H1 (cell line): ENCODE data around the gene HJURP. TPM values are rescaled to one million over a fixed set of nuclear protein-coding genes. Genes with fewer than 3 reads are reported as not detected.

Source experiments
- HDAC2 ChIP-seq, 2 experiments: fragments of 300-600 bp in 1 of 2; sonication (generic) in 1 of 2; IDR thresholded peaks; 2 replicates each; pipeline ENCODE4 v1.6.1; 2011 to 2012; ENCODE audit warnings: low read depth in 2 of 2, low read length in 2 of 2, mild to moderate bottlenecking in 2 of 2, moderate library complexity in 2 of 2, borderline replicate concordance in 1 of 2, inconsistent platforms in 1 of 2
- JUND ChIP-seq: IDR thresholded peaks from 2 replicates; pipeline ENCODE4 v1.6.1; 2011; ENCODE audit warnings: mild to moderate bottlenecking, improper control_type of control experiment, low read length
- KDM1A ChIP-seq: fragments of 200-600, 300-600 bp; sonication (generic); IDR thresholded peaks from 2 replicates; pipeline ENCODE4 v1.7.1; 2016; ENCODE audit warnings: mild to moderate bottlenecking, low read length, borderline replicate concordance
- SAP30 ChIP-seq: fragments of 300-600 bp; sonication (generic); IDR thresholded peaks from 2 replicates; pipeline ENCODE4 v1.7.1; 2012; ENCODE audit warnings: low read length, moderate library complexity, mild to moderate bottlenecking, inconsistent platforms; ENCODE audit not compliant: insufficient read depth, insufficient replicate concordance
- polyA plus RNA-seq, 7 experiments: library from polyadenylated mRNA; depleted of rRNA in 3 of 7; stranded (reverse) in 5 of 7; unstranded in 2 of 7; fragments of >200 nt in 5 of 7; fragments of 200-250 nt in 2 of 7; gene quantifications; 1 replicate in 5 of 7; 2 replicates in 1 of 7; 4 replicates in 1 of 7; pipeline versions ENCODE4 v1.2.1 to v1.2.3, GENCODE V29; 2011 to 2013; ENCODE audit warnings: missing spikeins in 2 of 7, mixed read lengths in 2 of 7
- total RNA-seq: library from RNA; stranded (reverse); fragmentation: NEBNext Ultra II Directional; extraction: Animal tissue kit (Norgen Biotek cat#: 25700); gene quantifications from 2 replicates; pipeline ENCODE4 v1.2.1, GENCODE V29; 2021
- TF ChIP-seq, protein P1 (sequence below), 3 experiments: IDR thresholded peaks; 1 replicate in 2 of 3; 2 replicates in 1 of 3; pipeline versions ENCODE4 v1.5.1 to v1.6.1; 2011; ENCODE audit warnings: low read length in 3 of 3, mild to moderate bottlenecking in 3 of 3, inconsistent platforms in 2 of 3, low read depth in 1 of 3, moderate library complexity in 1 of 3; ENCODE audit not compliant: insufficient read depth in 1 of 3; ENCODE audit errors: control extremely low read depth in 1 of 3
- TF ChIP-seq, protein P2 (sequence below): IDR thresholded peaks from 2 replicates; pipeline ENCODE4 v1.6.1; 2011; ENCODE audit warnings: low read depth, mild to moderate bottlenecking, low read length; ENCODE audit not compliant: insufficient read depth

HJURP gene
- total and polyA plus RNA-seq, 2 of the 8 experiments (the other 6 are each of a cell fraction or from before 2014, with no cell fraction given), result 49.3 to 60.5 TPM

DNA sequence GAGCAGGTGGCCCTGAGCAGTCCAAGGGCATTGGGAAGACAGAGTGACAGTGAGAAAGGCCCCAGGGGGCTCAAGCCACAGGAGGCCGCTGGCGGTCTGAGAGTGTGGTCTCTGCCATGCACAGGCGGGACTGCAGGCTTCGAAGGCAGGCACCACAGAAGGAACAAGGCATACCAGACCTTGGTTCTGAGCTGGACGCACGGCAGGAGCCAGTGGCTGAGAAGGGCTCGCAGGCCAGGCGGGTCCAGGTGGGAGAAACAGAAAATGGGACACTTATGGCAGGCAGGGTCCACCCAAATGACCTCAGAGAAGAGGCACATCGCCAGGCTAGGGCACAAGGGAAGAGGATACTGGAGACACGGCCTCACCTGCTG lies 14.9 kb downstream of the HJURP start (continued):
- TF ChIP-seq, protein P1, sequence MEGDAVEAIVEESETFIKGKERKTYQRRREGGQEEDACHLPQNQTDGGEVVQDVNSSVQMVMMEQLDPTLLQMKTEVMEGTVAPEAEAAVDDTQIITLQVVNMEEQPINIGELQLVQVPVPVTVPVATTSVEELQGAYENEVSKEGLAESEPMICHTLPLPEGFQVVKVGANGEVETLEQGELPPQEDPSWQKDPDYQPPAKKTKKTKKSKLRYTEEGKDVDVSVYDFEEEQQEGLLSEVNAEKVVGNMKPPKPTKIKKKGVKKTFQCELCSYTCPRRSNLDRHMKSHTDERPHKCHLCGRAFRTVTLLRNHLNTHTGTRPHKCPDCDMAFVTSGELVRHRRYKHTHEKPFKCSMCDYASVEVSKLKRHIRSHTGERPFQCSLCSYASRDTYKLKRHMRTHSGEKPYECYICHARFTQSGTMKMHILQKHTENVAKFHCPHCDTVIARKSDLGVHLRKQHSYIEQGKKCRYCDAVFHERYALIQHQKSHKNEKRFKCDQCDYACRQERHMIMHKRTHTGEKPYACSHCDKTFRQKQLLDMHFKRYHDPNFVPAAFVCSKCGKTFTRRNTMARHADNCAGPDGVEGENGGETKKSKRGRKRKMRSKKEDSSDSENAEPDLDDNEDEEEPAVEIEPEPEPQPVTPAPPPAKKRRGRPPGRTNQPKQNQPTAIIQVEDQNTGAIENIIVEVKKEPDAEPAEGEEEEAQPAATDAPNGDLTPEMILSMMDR (IDR thresholded peaks at IDR 0.05; ENCODE audit: control extremely low read depth in 1 of 3, insufficient read depth in 1 of 3, low read depth in 1 of 3, low read length in 3 of 3), result no peak
- TF ChIP-seq HDAC2 (IDR thresholded peaks at IDR 0.05; ENCODE audit: borderline replicate concordance in 1 of 2, low read depth in 2 of 2, low read length in 2 of 2) (no peak), SAP30 (no peak), JUND (no peak), KDM1A (no peak)
- TF ChIP-seq, protein P2, sequence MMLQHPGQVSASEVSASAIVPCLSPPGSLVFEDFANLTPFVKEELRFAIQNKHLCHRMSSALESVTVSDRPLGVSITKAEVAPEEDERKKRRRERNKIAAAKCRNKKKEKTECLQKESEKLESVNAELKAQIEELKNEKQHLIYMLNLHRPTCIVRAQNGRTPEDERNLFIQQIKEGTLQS, result no peak
